Activated CD8-positive, alpha-beta memory T cell treated with anti-CD3 and anti-CD28 coated beads, Interleukin-2, amount 10 ng/mL, durations not matched to agents 7 days and 5 days (primary cell): ENCODE results near the gene AP1M1. TPM values are rescaled to one million over a fixed set of nuclear protein-coding genes. Genes with fewer than 3 reads are reported as not detected.
A peak's percentile ranks its signal among the peaks of the same experiment; 100 is the strongest.

Source experiments
- ATAC-seq: fragments of 150-1000 bp; cut with Tn5 transposase; one replicate; pipeline ENCODE4 v1.10.0; 2021; ENCODE audit warnings: moderate library complexity
- CTCF ChIA-PET: fragments of 350-600 bp; sonication (Branson Sonifier 250); formaldehyde crosslinking; loops from one replicate; lab custom pipeline; 2021; ENCODE audit warnings: antibody characterized with exemption; lab: Charles Lee
- DNase-seq: peaks from one replicate; pipeline ENCODE4 v3.0.0-alpha.2; 2020
- H3K27ac Mint-ChIP-seq: one replicate; pipeline ENCODE4 v1.8.0; 2021; ENCODE audit warnings: mild to moderate bottlenecking, mixed read lengths
- H3K27me3 Mint-ChIP-seq: one replicate; pipeline ENCODE4 v1.8.0; 2021; ENCODE audit warnings: mixed read lengths
- H3K36me3 Mint-ChIP-seq: one replicate; pipeline ENCODE4 v1.8.0; 2021; ENCODE audit warnings: mild to moderate bottlenecking, mixed read lengths
- H3K4me1 Mint-ChIP-seq: one replicate; pipeline ENCODE4 v1.8.0; 2021; ENCODE audit warnings: mixed read lengths
- H3K4me3 Mint-ChIP-seq: one replicate; pipeline ENCODE4 v1.8.0; 2021; ENCODE audit warnings: mild to moderate bottlenecking, moderate library complexity, mixed read lengths
- H3K9me3 Mint-ChIP-seq: one replicate; pipeline ENCODE4 v1.8.0; 2022; ENCODE audit warnings: low read depth, mixed read lengths
- total RNA-seq, 2 experiments: library from RNA; stranded (reverse); gene quantifications; one replicate each; pipeline ENCODE4 v1.2.3, GENCODE V29; 2021

Gene AP1M1
- total RNA-seq, 2 experiments from 2014 or later, result 144 to 154 TPM

DNA sequence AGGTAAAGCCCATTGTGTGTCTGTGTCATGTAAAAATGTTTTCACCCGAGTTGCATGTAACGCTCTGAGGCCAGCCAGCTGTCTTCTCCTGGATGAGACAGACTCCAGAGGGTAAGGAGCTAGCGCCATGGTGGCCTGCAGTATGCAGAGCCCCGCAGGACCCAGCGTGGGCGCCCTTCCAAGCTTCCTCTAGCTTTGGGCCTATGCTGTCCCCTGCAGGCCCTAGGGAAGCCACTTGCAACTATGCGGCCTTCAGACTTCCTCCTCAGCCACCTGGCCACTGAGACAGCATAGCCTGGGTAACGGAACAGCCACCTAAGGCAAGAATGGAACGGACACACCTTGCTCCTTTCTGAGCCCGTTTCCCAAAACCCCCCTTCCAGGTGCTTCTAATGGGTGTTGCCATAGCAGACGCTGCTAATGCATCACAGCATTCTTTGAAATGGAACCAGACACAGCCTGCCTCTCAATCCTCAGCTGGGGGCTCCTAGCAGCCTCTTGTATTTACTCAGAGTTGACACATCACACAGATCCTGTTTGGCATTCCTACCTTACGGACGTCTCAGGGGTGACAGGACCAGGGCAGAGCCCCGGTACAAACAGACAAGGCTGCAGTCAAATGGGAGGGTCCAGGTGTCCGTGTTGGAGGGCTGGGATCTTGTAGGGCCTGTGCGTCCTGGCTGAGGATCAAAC lies 6.3 kb upstream of the AP1M1 start:
- peaks cover 17% of the 10 kb centered on the region for H3K4me1 Mint-ChIP-seq
- H3K9me3 Mint-ChIP-seq, result no peaks in the 10 kb centered on the region
- ATAC-seq, result no peak
- H3K27me3 Mint-ChIP-seq, result no peaks in the 10 kb centered on the region
- peaks cover 38% of the 10 kb centered on the region for H3K36me3 Mint-ChIP-seq
- no peak for DNase-seq
- no peak overlapping the region for H3K27ac Mint-ChIP-seq
- CTCF ChIA-PET, result no interaction called here
- H3K4me3 Mint-ChIP-seq, result no peak overlapping the region

DNA sequence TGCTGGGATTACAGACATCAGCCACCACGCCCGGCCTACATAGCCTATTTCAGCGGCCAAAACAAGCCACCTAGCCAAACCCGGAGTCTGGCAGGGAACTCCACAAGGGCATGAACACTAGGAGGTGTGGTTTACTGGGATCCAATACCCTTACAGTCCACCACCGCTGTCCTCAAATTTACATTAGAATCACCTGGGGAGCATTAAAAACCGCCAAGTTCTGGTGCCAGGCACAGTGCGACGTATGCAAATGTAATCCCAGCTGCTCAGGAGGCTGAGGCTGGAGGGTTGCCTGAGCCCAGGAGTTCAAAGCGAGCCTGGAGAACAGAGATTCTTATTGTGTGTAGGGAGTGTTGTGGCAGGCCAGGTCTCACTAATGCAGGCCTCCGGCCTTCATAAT lies 4.2 kb upstream of the AP1M1 start:
- H3K4me1 Mint-ChIP-seq, result peaks cover 15% of the 10 kb centered on the region
- no peaks in the 10 kb centered on the region for H3K27me3 Mint-ChIP-seq
- no peak overlapping the region for H3K27ac Mint-ChIP-seq
- no peaks in the 10 kb centered on the region for H3K9me3 Mint-ChIP-seq
- ATAC-seq (no peak), DNase-seq (no peak)
- CTCF ChIA-PET, result interaction anchor here (0.8 to 2.2 kb wide), 5 partner anchors 8 to 189 kb away, joined by 3 to 11 read pairs (median 5); partner anchors contain the start of genes FAM32A and RAB8A
- H3K4me3 Mint-ChIP-seq, result no peak overlapping the region
- peaks cover 29% of the 10 kb centered on the region for H3K36me3 Mint-ChIP-seq

DNA sequence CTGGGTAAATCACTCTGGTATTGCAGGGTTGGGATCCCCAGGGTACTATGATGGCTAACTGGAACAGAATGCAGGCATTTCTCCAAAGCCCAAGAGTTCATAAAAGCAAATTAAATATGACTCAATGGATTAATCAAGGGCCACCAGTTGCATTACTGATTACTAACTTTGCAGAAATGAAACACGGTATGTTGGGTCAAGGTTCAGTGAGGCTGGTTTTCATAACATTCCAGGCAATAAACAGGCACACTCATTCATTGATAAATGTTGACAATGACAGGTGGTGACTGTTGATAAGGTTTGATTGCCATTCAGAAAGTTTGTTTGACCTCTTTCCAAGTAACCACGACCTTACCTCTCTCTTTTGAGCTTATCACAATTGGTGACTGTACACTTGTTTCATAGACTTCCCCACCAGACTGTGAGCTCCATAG lies 506 bp upstream of the AP1M1 start:
- Mint-ChIP-seq H3K9me3 (no peaks in the 10 kb centered on the region), H3K4me1 (peaks cover 43% of the 10 kb centered on the region), H3K27me3 (no peaks in the 10 kb centered on the region), H3K36me3 (peaks cover 19% of the 10 kb centered on the region), H3K4me3 (peak overlapping the region; percentile 79), H3K27ac (peak overlapping the region; percentile 88)
- DNase-seq, result no peak
- CTCF ChIA-PET, result interaction anchor here (0.8 to 2.9 kb wide), 10 partner anchors 11 to 567 kb away, joined by 3 to 22 read pairs (median 4); partner anchors contain the start of gene FAM32A
- no peak for ATAC-seq

GRCh38 chr19:16198370-16198651 lies 600 bp downstream of the AP1M1 start:
- peaks cover 27% of the 10 kb centered on the region for H3K36me3 Mint-ChIP-seq
- peak overlapping the region; percentile 73 for H3K27ac Mint-ChIP-seq
- CTCF ChIA-PET, result interaction anchor here (0.8 to 2.9 kb wide), 10 partner anchors 12 to 569 kb away, joined by 3 to 22 read pairs (median 4); partner anchors contain the start of gene FAM32A
- DNase-seq, result no peak
- H3K9me3 Mint-ChIP-seq, result no peaks in the 10 kb centered on the region
- ATAC-seq, result no peak
- H3K27me3 Mint-ChIP-seq, result no peaks in the 10 kb centered on the region
- H3K4me3 Mint-ChIP-seq, result peak overlapping the region; percentile 79
- H3K4me1 Mint-ChIP-seq, result peaks cover 54% of the 10 kb centered on the region

- ATAC-seq, result no peak
- H3K9me3 Mint-ChIP-seq, result no peaks in the 10 kb centered on the region
- peaks cover 60% of the 10 kb centered on the region for H3K4me1 Mint-ChIP-seq
- H3K27me3 Mint-ChIP-seq, result no peaks in the 10 kb centered on the region
- H3K36me3 Mint-ChIP-seq, result peaks cover 26% of the 10 kb centered on the region
- CTCF ChIA-PET, result interaction anchor here (0.8 to 2.9 kb wide), 5 partner anchors 82 to 187 kb away, joined by 4 to 16 read pairs (median 5); no protein-coding TSS in a partner anchor
- H3K27ac Mint-ChIP-seq, result peak overlapping the region; percentile 2
- DNase-seq, result no peak
- H3K4me3 Mint-ChIP-seq, result peak overlapping the region; percentile 79
Measured at GRCh38 chr19:16199275-16199932, 1.7 kb downstream of the AP1M1 start.

GRCh38 chr19:16200038-16201010 lies 2.6 kb downstream of the AP1M1 start:
- H3K9me3 Mint-ChIP-seq, result no peaks in the 10 kb centered on the region
- H3K4me3 Mint-ChIP-seq, result no peak overlapping the region
- H3K36me3 Mint-ChIP-seq, result peaks cover 25% of the 10 kb centered on the region
- no peak for DNase-seq
- peak overlapping the region; percentile 33 for H3K27ac Mint-ChIP-seq
- H3K27me3 Mint-ChIP-seq, result no peaks in the 10 kb centered on the region
- ATAC-seq, result no peak
- CTCF ChIA-PET, result interaction anchor here (0.8 to 2.9 kb wide), 2 partner anchors 83 to 159 kb away, joined by 4 to 16 read pairs; no protein-coding TSS in a partner anchor
- peaks cover 60% of the 10 kb centered on the region for H3K4me1 Mint-ChIP-seq

- Mint-ChIP-seq H3K27ac (no peak overlapping the region), H3K4me3 (no peak overlapping the region), H3K27me3 (no peaks in the 10 kb centered on the region), H3K9me3 (no peaks in the 10 kb centered on the region), H3K36me3 (peaks cover 25% of the 10 kb centered on the region), H3K4me1 (peaks cover 60% of the 10 kb centered on the region)
- DNase-seq (no peak), ATAC-seq (no peak)
- CTCF ChIA-PET, result no interaction called here
Measured at GRCh38 chr19:16201011-16201391, 3.3 kb downstream of the AP1M1 start.

GRCh38 chr19:16202320-16203255 lies 4.9 kb downstream of the AP1M1 start:
- peaks cover 66% of the 10 kb centered on the region for H3K4me1 Mint-ChIP-seq
- CTCF ChIA-PET, result interaction anchor here (0.6 kb wide), 1 partner anchor 21 kb away, joined by 3 read pairs; no protein-coding TSS in a partner anchor

DNA sequence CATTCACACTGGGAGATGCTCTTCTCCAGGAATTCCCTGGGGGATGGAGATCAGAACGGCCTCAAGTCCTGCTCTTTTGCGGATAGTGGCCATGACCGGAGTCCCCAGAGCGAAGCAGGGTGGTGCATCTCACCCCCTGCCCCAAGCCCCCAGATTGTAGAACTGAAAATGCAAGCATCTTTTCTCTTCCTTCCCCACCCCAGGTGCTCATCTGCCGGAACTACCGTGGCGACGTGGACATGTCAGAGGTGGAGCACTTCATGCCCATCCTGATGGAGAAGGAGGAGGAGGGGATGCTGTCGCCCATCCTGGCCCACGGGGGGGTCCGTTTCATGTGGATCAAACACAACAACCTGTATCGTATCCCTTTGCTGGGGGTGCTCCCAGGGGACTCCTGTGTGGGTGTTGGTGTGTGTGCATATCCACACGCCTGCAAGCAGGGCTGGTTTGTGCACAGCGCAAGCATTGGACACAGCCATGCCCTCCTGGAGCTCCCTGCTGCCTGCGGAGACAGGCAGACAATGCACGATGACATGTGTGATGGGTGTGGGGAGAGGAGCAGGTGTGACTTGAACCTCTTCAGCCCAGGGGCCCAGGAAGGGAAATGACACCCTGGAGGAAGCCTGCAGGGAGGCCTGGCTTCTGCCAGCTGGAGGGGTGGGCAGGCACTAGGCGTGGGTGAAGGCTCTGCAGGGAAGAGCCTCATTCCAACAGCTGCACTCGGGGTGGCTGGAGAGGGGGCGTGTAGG lies 5.7 kb downstream of the AP1M1 start:
- ATAC-seq, result no peak
- Mint-ChIP-seq H3K9me3 (no peaks in the 10 kb centered on the region), H3K27me3 (no peaks in the 10 kb centered on the region), H3K4me1 (peaks cover 72% of the 10 kb centered on the region), H3K27ac (no peak overlapping the region), H3K36me3 (peaks cover 39% of the 10 kb centered on the region), H3K4me3 (no peak overlapping the region)
- CTCF ChIA-PET, result interaction anchor here (0.6 kb wide), 1 partner anchor 22 kb away, joined by 3 read pairs; no protein-coding TSS in a partner anchor
- no peak for DNase-seq

More at GRCh38 chr19:16202320-16203255, 4.9 kb downstream of the AP1M1 start:
- H3K4me3 Mint-ChIP-seq, result no peak overlapping the region
- no peak for DNase-seq
- ATAC-seq, result no peak
- H3K27me3 Mint-ChIP-seq, result no peaks in the 10 kb centered on the region
- peak overlapping the region; percentile 41 for H3K27ac Mint-ChIP-seq
- H3K9me3 Mint-ChIP-seq, result no peaks in the 10 kb centered on the region
- H3K36me3 Mint-ChIP-seq, result peaks cover 33% of the 10 kb centered on the region

DNA sequence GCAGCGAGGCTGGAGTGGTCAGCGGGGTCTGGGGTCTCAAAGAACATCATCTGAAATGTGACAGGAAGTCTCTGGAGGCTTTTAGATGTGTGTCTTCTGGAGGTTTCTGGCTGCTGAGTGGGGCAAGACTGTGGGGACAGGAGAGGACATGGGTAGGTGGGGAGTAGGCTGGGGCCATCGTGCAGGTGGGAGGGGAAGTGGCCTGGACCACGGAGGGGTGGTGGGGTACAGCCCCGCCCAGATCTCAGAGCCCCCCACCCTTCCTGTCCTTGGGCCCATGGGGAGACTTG lies 6.2 kb downstream of the AP1M1 start:
- H3K27ac Mint-ChIP-seq, result no peak overlapping the region
- H3K4me3 Mint-ChIP-seq, result no peak overlapping the region
- CTCF ChIA-PET, result no interaction called here
- ATAC-seq, result no peak
- H3K4me1 Mint-ChIP-seq, result peaks cover 68% of the 10 kb centered on the region
- H3K9me3 Mint-ChIP-seq, result no peaks in the 10 kb centered on the region
- no peaks in the 10 kb centered on the region for H3K27me3 Mint-ChIP-seq
- no peak for DNase-seq
- H3K36me3 Mint-ChIP-seq, result peaks cover 43% of the 10 kb centered on the region

DNA sequence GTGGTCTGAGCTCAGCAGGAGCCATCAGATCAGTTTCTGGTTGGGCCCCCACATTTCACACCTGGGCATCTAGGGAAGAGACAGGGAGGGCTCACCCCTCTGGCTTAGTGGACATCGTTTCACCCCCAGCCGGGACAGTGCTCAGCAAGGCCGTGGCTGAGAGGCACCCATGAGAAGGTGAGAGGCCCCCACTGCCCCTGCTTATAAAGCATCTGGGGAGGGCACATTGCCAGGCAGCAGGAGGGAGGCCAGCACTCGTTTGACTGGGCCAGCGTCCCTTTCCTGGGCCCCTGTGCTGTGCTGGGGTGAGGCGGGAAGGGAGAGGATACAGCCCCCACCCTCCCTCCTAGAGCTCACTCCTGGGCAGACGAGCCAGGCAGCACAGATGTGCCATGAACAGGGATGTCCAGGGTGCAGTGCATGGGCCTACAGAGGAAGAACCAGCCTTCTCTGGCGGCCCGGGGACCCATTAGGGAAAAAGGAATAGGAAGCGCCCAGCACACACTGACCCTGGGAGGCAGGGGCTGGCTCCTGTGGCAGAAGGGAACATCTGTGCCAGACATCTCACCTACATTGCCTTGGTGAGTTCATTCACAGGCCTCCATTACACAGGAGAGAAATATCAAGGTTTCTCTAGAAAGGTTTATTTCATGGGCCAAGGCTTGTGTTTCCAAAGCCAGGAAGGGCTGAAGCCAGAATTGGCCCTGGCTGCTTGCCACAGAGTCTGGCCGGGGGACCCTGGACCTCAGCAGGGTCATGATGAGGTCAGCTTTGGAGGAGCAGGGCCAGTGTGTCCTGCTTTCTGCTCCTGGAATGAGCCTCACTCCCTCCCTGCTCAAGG lies 7.7 kb downstream of the AP1M1 start:
- Mint-ChIP-seq H3K36me3 (peaks cover 54% of the 10 kb centered on the region), H3K4me3 (no peak overlapping the region), H3K27ac (no peak overlapping the region), H3K9me3 (no peaks in the 10 kb centered on the region), H3K27me3 (no peaks in the 10 kb centered on the region), H3K4me1 (peaks cover 56% of the 10 kb centered on the region)
- CTCF ChIA-PET, result no interaction called here
- no peak for ATAC-seq
- no peak for DNase-seq
